Endothelial cell of umbilical vein (primary cell): ENCODE data around the gene DDIT3.

Source experiments
- CTCF ChIP-seq, 2 donors: IDR thresholded peaks; 1 replicate in 1 of 2; 2 replicates in 1 of 2; pipeline ENCODE4 v1.5.1; 2011; ENCODE audit warnings: low read length in 2 of 2, mild to moderate bottlenecking in 2 of 2, moderate library complexity in 2 of 2, control low read depth in 1 of 2, inconsistent platforms in 1 of 2, low read depth in 1 of 2; ENCODE audit not compliant: insufficient read depth in 1 of 2; ENCODE audit errors: extremely low read depth in 1 of 2
- EZH2 ChIP-seq: IDR thresholded peaks from 2 replicates; pipeline ENCODE4 v1.6.1; 2012; ENCODE audit warnings: borderline replicate concordance, low read depth, mild to moderate bottlenecking, moderate library complexity, low read length, inconsistent platforms; ENCODE audit not compliant: severe bottlenecking
- FOS ChIP-seq: IDR thresholded peaks from 2 replicates; pipeline ENCODE4 v1.6.1; 2011; ENCODE audit warnings: mild to moderate bottlenecking, low read length, moderate library complexity, borderline replicate concordance; ENCODE audit not compliant: insufficient read depth
- MAX ChIP-seq: IDR thresholded peaks from 2 replicates; pipeline ENCODE4 v1.6.1; 2011; ENCODE audit not compliant: insufficient read depth, insufficient read length
- POLR2A ChIP-seq: IDR thresholded peaks from 2 replicates; pipeline ENCODE4 v1.6.1; 2012; ENCODE audit warnings: low read depth, mild to moderate bottlenecking, control low read depth, low read length
- POLR2AphosphoS5 ChIP-seq: IDR thresholded peaks from 2 replicates; pipeline ENCODE4 v1.6.1; 2012; ENCODE audit warnings: low read depth, mild to moderate bottlenecking, control low read depth, low read length, moderate library complexity; ENCODE audit not compliant: insufficient read depth

- TF ChIP-seq CTCF (IDR thresholded peaks at IDR 0.05; ENCODE audit: extremely low read depth in 1 of 2, insufficient read depth in 1 of 2, low read depth in 1 of 2, low read length in 2 of 2) (no peak), POLR2AphosphoS5 (no peak), EZH2 (no peak), POLR2A (no peak), MAX (no peak), FOS (no peak)
These were observed 7.9 kb upstream of the DDIT3 start for GRCh38 chr12:57528176-57528575.
